BLaER1 treated with 17β-estradiol and CSF1 and Interleukin-3, amounts not matched to agents 10 nM and 100 nM (cell line): ENCODE measurements around the gene AAMP.

Experiments
- H3K27ac ChIP-seq, 11 experiments: shearing (Covaris generic); formaldehyde crosslinking; 2 replicates each; pipeline ENCODE4 v1.8.1; 2022
- H3K27me3 ChIP-seq, 11 experiments: shearing (Covaris generic); formaldehyde crosslinking; 2 replicates each; pipeline ENCODE4 v1.8.1; 2022
- H3K36me3 ChIP-seq, 11 experiments: shearing (Covaris generic); formaldehyde crosslinking; 2 replicates each; pipeline ENCODE4 v1.8.1; 2022
- H3K4me1 ChIP-seq, 10 experiments: shearing (Covaris generic); formaldehyde crosslinking; 2 replicates each; pipeline ENCODE4 v1.8.1; 2022
- H3K4me2 ChIP-seq, 11 experiments: shearing (Covaris generic); formaldehyde crosslinking; 2 replicates each; pipeline ENCODE4 v1.8.1; 2022
- H3K4me3 ChIP-seq, 10 experiments: shearing (Covaris generic); formaldehyde crosslinking; 2 replicates each; pipeline ENCODE4 v1.8.1; 2022
- H3K9ac ChIP-seq, 11 experiments: shearing (Covaris generic); formaldehyde crosslinking; 2 replicates each; pipeline ENCODE4 v1.8.1; 2022
- H3K9me3 ChIP-seq, 11 experiments: shearing (Covaris generic); formaldehyde crosslinking; replicated peaks in 1 of 11; 2 replicates each; pipeline ENCODE4 v1.8.1; 2022
- H4K20me1 ChIP-seq, 11 experiments: shearing (Covaris generic); formaldehyde crosslinking; 2 replicates each; pipeline ENCODE4 v1.8.1; 2022
- Cebpa-rat ChIP-seq, 11 experiments: shearing (Covaris generic); IDR thresholded peaks; 2 replicates each; pipeline ENCODE4 v1.8.1; 2022

Gene AAMP

GRCh38 chr2:218289639-218290315, 19.8 kb upstream of the AAMP start:
- peaks cover 0 to 65% (median 0%) of the 10 kb centered on the region in 11 experiments; a peak in 7 of 22 replicates for H4K20me1 ChIP-seq
- peaks cover 66 to 98% (median 83%) of the 10 kb centered on the region in 10 experiments for H3K4me1 ChIP-seq
- peak overlapping the region in 10 of 11 experiments; percentile 67 to 94 (median 82); a peak in 17 of 22 replicates for H3K27ac ChIP-seq
- peak overlapping the region; percentile 62 to 99 (median 89) for H3K4me2 ChIP-seq
- H3K9ac ChIP-seq = peak overlapping the region in 7 of 11 experiments; percentile 72 to 92 (median 87); a peak in 9 of 22 replicates
- no peaks in the 10 kb centered on the region for H3K9me3 ChIP-seq
- H3K36me3 ChIP-seq = peaks cover 0 to 21% (median 0%) of the 10 kb centered on the region in 11 experiments; a peak in 4 of 22 replicates
- no peaks in the 10 kb centered on the region for H3K27me3 ChIP-seq
- no peak for TF ChIP-seq Cebpa-rat (IDR thresholded peaks at IDR 0.05)
- H3K4me3 ChIP-seq = peak overlapping the region in 4 of 10 experiments; percentile 79 to 84 (median 81); a peak in 8 of 20 replicates

GRCh38 chr2:218286570-218287459, 16.9 kb upstream of the AAMP start:
- peak in 1 of 11 experiments; percentile 49; a peak in 1 of 22 replicates for TF ChIP-seq Cebpa-rat (IDR thresholded peaks at IDR 0.05)
- peaks cover 0 to 95% (median 0%) of the 10 kb centered on the region in 11 experiments; a peak in 9 of 22 replicates for H4K20me1 ChIP-seq
- H3K4me2 ChIP-seq = peak overlapping the region; percentile 85 to 99 (median 95)
- H3K27me3 ChIP-seq = no peaks in the 10 kb centered on the region
- peak overlapping the region; percentile 78 to 93 (median 87) for H3K27ac ChIP-seq
- peaks cover 82 to 98% (median 93%) of the 10 kb centered on the region in 10 experiments for H3K4me1 ChIP-seq
- H3K9me3 ChIP-seq = no peaks in the 10 kb centered on the region
- peaks cover 0 to 51% (median 4%) of the 10 kb centered on the region in 11 experiments; a peak in 9 of 22 replicates for H3K36me3 ChIP-seq
- peak overlapping the region; percentile 71 to 84 (median 79) for H3K9ac ChIP-seq
- H3K4me3 ChIP-seq = peak overlapping the region; percentile 46 to 70 (median 60)

- Histone ChIP-seq H3K27ac (peak overlapping the region; percentile 78 to 93 (median 87)), H3K4me2 (peak overlapping the region; percentile 85 to 99 (median 95)), H4K20me1 (peaks cover 0 to 100% (median 0%) of the 10 kb centered on the region in 11 experiments; a peak in 9 of 22 replicates), H3K36me3 (peaks cover 4 to 63% (median 8%) of the 10 kb centered on the region in 11 experiments; a peak in 14 of 22 replicates), H3K27me3 (no peaks in the 10 kb centered on the region), H3K9me3 (no peaks in the 10 kb centered on the region), H3K9ac (peak overlapping the region; percentile 71 to 84 (median 79)), H3K4me3 (peak overlapping the region; percentile 46 to 70 (median 60)), H3K4me1 (peaks cover 70 to 93% (median 81%) of the 10 kb centered on the region in 10 experiments)
- no peak for TF ChIP-seq Cebpa-rat (IDR thresholded peaks at IDR 0.05)
These were observed 15.7 kb upstream of the AAMP start for GRCh38 chr2:218285604-218286003.

- Histone ChIP-seq H3K4me2 (peak overlapping the region in 10 of 11 experiments; percentile 3 to 99 (median 96); a peak in 19 of 22 replicates), H3K9me3 (no peaks in the 10 kb centered on the region), H3K4me3 (no peak overlapping the region; a peak in 1 of 20 replicates), H3K27ac (peak overlapping the region in 10 of 11 experiments; percentile 82 to 93 (median 88); a peak in 15 of 22 replicates), H3K27me3 (no peaks in the 10 kb centered on the region), H3K9ac (peak overlapping the region in 9 of 11 experiments; percentile 28 to 84 (median 41); a peak in 13 of 22 replicates), H3K36me3 (peaks cover 4 to 77% (median 22%) of the 10 kb centered on the region in 11 experiments; a peak in 18 of 22 replicates), H3K4me1 (peaks cover 59 to 84% (median 68%) of the 10 kb centered on the region in 10 experiments), H4K20me1 (peaks cover 0 to 100% (median 4%) of the 10 kb centered on the region in 11 experiments; a peak in 8 of 22 replicates)
- no peak for TF ChIP-seq Cebpa-rat (IDR thresholded peaks at IDR 0.05)
These were observed 14.3 kb upstream of the AAMP start for GRCh38 chr2:218284106-218284811.

GRCh38 chr2:218282173-218282991, 12.4 kb upstream of the AAMP start:
- H3K4me1 ChIP-seq = peaks cover 49 to 78% (median 56%) of the 10 kb centered on the region in 10 experiments
- TF ChIP-seq Cebpa-rat (IDR thresholded peaks at IDR 0.05) = no peak
- H3K9me3 ChIP-seq = no peaks in the 10 kb centered on the region
- H3K4me2 ChIP-seq = peak overlapping the region; percentile 38 to 99 (median 59)
- H3K27ac ChIP-seq = peak overlapping the region; percentile 48 to 76 (median 70)
- peak overlapping the region; percentile 26 to 76 (median 62); a peak in 21 of 22 replicates for H3K9ac ChIP-seq
- H4K20me1 ChIP-seq = peaks cover 0 to 100% (median 4%) of the 10 kb centered on the region in 11 experiments; a peak in 8 of 22 replicates
- peaks cover 11 to 87% (median 40%) of the 10 kb centered on the region in 11 experiments; a peak in 21 of 22 replicates for H3K36me3 ChIP-seq
- H3K4me3 ChIP-seq = no peak overlapping the region; a peak in 1 of 20 replicates
- H3K27me3 ChIP-seq = no peaks in the 10 kb centered on the region

GRCh38 chr2:218281449-218281848, 11.5 kb upstream of the AAMP start:
- H3K9me3 ChIP-seq = no peaks in the 10 kb centered on the region
- H3K27me3 ChIP-seq = no peaks in the 10 kb centered on the region
- peaks cover 0 to 100% (median 4%) of the 10 kb centered on the region in 11 experiments; a peak in 10 of 22 replicates for H4K20me1 ChIP-seq
- peaks cover 20 to 96% (median 50%) of the 10 kb centered on the region in 11 experiments for H3K36me3 ChIP-seq
- no peak overlapping the region for H3K4me3 ChIP-seq
- peak overlapping the region in 4 of 11 experiments; percentile 9 to 76 (median 59); a peak in 6 of 22 replicates for H3K9ac ChIP-seq
- peak overlapping the region in 7 of 11 experiments; percentile 1 to 75 (median 70); a peak in 2 of 22 replicates for H3K27ac ChIP-seq
- H3K4me1 ChIP-seq = peaks cover 42 to 73% (median 46%) of the 10 kb centered on the region in 10 experiments
- H3K4me2 ChIP-seq = no peak overlapping the region
- no peak for TF ChIP-seq Cebpa-rat (IDR thresholded peaks at IDR 0.05)

- no peak overlapping the region for H3K4me2 ChIP-seq
- no peaks in the 10 kb centered on the region for H3K9me3 ChIP-seq
- peaks cover 31 to 100% (median 61%) of the 10 kb centered on the region in 11 experiments for H3K36me3 ChIP-seq
- peaks cover 0 to 100% (median 4%) of the 10 kb centered on the region in 11 experiments; a peak in 10 of 22 replicates for H4K20me1 ChIP-seq
- no peak overlapping the region; a peak in 1 of 22 replicates for H3K9ac ChIP-seq
- H3K4me1 ChIP-seq = peaks cover 31 to 73% (median 35%) of the 10 kb centered on the region in 10 experiments
- H3K4me3 ChIP-seq = no peak overlapping the region
- no peak for TF ChIP-seq Cebpa-rat (IDR thresholded peaks at IDR 0.05)
- no peaks in the 10 kb centered on the region for H3K27me3 ChIP-seq
- no peak overlapping the region for H3K27ac ChIP-seq
These were observed 10.4 kb upstream of the AAMP start for GRCh38 chr2:218280260-218280870.
